WTC11 (cell line): ENCODE measurements around the gene ELFN2.

ENCODE experiments used
- CTCF ChIP-seq: fragments of 200-600 bp; IDR thresholded peaks from 2 replicates; pipeline ENCODE4 v1.8.0; 2022; ENCODE audit warnings: antibody characterized with exemption
- FOXP1 ChIP-seq: sonication (generic); formaldehyde crosslinking; IDR thresholded peaks from 2 replicates; pipeline ENCODE4 v1.8.0; 2022; ENCODE audit warnings: missing genetic modification reagents, mild to moderate bottlenecking, moderate library complexity, borderline replicate concordance
- HMGXB4 ChIP-seq: sonication (generic); formaldehyde crosslinking; IDR thresholded peaks from 2 replicates; pipeline ENCODE4 v1.8.1; 2023; ENCODE audit warnings: mild to moderate bottlenecking, moderate library complexity, missing genetic modification reagents

- no peak for TF ChIP-seq CTCF
- no peak for TF ChIP-seq HMGXB4 (CRISPR knock-in tag)
- TF ChIP-seq FOXP1 = no peak
Measured at GRCh38 chr22:37406441-37407235, 20.6 kb downstream of the ELFN2 start.
